Measurements from ENCODE around the gene ADAP1.
"Not testable (repeated sequence)": the region's sequence is repeated elsewhere in the genome, so short reads cannot be mapped to it uniquely, and the experiment has no call there.

The ADAP1 gene

GRCh38 chr7:873367-874002 lies 81.0 kb downstream of the ADAP1 start:
- H3K27ac ChIP-seq: peak overlapping the region; percentile 26
- peak; percentile 99 for TF ChIP-seq CTCF (IDR thresholded peaks at IDR 0.05; ENCODE audit: low read depth, low read length, missing control alignments)
- in situ Hi-C loops (cut with HindIII; ENCODE audit: low pct_ligation_motif_present, low sequenced_read_pairs): no loop called here
- H3K4me3 ChIP-seq (ENCODE audit: low read depth, low read length): no peak overlapping the region
- H3K27me3 ChIP-seq (replicated peaks): no peaks in the 10 kb centered on the region
- peaks cover 35% of the 10 kb centered on the region for H3K36me3 ChIP-seq (replicated peaks)
- DNase-seq: peak; percentile 70

GRCh38 chr7:872685-873084 lies 81.8 kb downstream of the ADAP1 start:
- DNase-seq; H3K27ac ChIP-seq; H3K4me3 ChIP-seq (ENCODE audit: low read depth, low read length); H3K27me3 ChIP-seq (replicated peaks); in situ Hi-C loops (cut with HindIII; ENCODE audit: low pct_ligation_motif_present, low sequenced_read_pairs): not testable (repeated sequence)
- H3K36me3 ChIP-seq (replicated peaks): peaks cover 35% of the 10 kb centered on the region

GRCh38 chr7:871900-872537 lies 82.5 kb downstream of the ADAP1 start:
- H3K27ac ChIP-seq: no peak overlapping the region
- H3K4me3 ChIP-seq (ENCODE audit: low read depth, low read length): no peak overlapping the region
- in situ Hi-C loops (cut with HindIII; ENCODE audit: low pct_ligation_motif_present, low sequenced_read_pairs): no loop called here
- H3K27me3 ChIP-seq (replicated peaks): no peaks in the 10 kb centered on the region
- H3K36me3 ChIP-seq (replicated peaks): peaks cover 37% of the 10 kb centered on the region
- TF ChIP-seq CTCF (IDR thresholded peaks at IDR 0.05; ENCODE audit: low read depth, low read length, missing control alignments): no peak
- no peak for DNase-seq

GRCh38 chr7:869348-869747 lies 85.1 kb downstream of the ADAP1 start:
- in situ Hi-C loops (cut with HindIII; ENCODE audit: low pct_ligation_motif_present, low sequenced_read_pairs): no loop called here
- TF ChIP-seq CTCF (IDR thresholded peaks at IDR 0.05; ENCODE audit: low read depth, low read length, missing control alignments): no peak
- no peak overlapping the region for H3K27ac ChIP-seq
- no peak overlapping the region for H3K4me3 ChIP-seq (ENCODE audit: low read depth, low read length)
- no peak for DNase-seq
- H3K36me3 ChIP-seq (replicated peaks): peaks cover 44% of the 10 kb centered on the region
- no peaks in the 10 kb centered on the region for H3K27me3 ChIP-seq (replicated peaks)

- in situ Hi-C loops (cut with HindIII; ENCODE audit: low pct_ligation_motif_present, low sequenced_read_pairs): no loop called here
- Histone ChIP-seq H3K4me3 (ENCODE audit: low read depth, low read length) (no peak overlapping the region), H3K36me3 (replicated peaks) (peaks cover 38% of the 10 kb centered on the region), H3K27ac (no peak overlapping the region), H3K27me3 (replicated peaks) (no peaks in the 10 kb centered on the region)
- no peak for DNase-seq
- no peak for TF ChIP-seq CTCF (IDR thresholded peaks at IDR 0.05; ENCODE audit: low read depth, low read length, missing control alignments)
Observed at GRCh38 chr7:868189-868486, 86.3 kb downstream of the ADAP1 start.

- Histone ChIP-seq H3K27me3 (replicated peaks) (no peaks in the 10 kb centered on the region), H3K4me3 (ENCODE audit: low read depth, low read length) (no peak overlapping the region), H3K36me3 (replicated peaks) (peaks cover 33% of the 10 kb centered on the region), H3K27ac (peak overlapping the region; percentile 84)
- in situ Hi-C loops (cut with HindIII; ENCODE audit: low pct_ligation_motif_present, low sequenced_read_pairs): no loop called here
- peak; percentile 24 for DNase-seq
- no peak for TF ChIP-seq CTCF (IDR thresholded peaks at IDR 0.05; ENCODE audit: low read depth, low read length, missing control alignments)
Observed at GRCh38 chr7:867406-868188, 86.9 kb downstream of the ADAP1 start.
